Memory B cell (primary cell): Measurements from ENCODE around the gene SCAF11.

Source experiments
- ATAC-seq: fragments of 150-1000 bp; cut with Tn5 transposase; 2 replicates; pipeline ENCODE4 v1.10.0; 2021; ENCODE audit warnings: low read depth, mild to moderate bottlenecking, moderate library complexity
- DNase-seq, 2 donors: peaks; one replicate each; pipeline ENCODE4 v3.0.0; 2022; ENCODE audit warnings: low spot score in 2 of 2
- H3K27ac Mint-ChIP-seq: one replicate; pipeline ENCODE4 v1.8.0; 2022; ENCODE audit warnings: mild to moderate bottlenecking, moderate library complexity, mixed read lengths
- H3K27me3 Mint-ChIP-seq: one replicate; pipeline ENCODE4 v1.8.0; 2022; ENCODE audit warnings: mixed read lengths
- H3K36me3 Mint-ChIP-seq: one replicate; pipeline ENCODE4 v1.8.0; 2022; ENCODE audit warnings: mild to moderate bottlenecking, mixed read lengths
- H3K4me1 Mint-ChIP-seq: one replicate; pipeline ENCODE4 v1.8.0; 2022; ENCODE audit warnings: mixed read lengths
- H3K4me3 Mint-ChIP-seq: one replicate; pipeline ENCODE4 v1.8.0; 2022; ENCODE audit warnings: mild to moderate bottlenecking, moderate library complexity, mixed read lengths
- H3K9me3 Mint-ChIP-seq: one replicate; pipeline ENCODE4 v1.8.0; 2022; ENCODE audit warnings: mixed read lengths

Gene SCAF11

DNA sequence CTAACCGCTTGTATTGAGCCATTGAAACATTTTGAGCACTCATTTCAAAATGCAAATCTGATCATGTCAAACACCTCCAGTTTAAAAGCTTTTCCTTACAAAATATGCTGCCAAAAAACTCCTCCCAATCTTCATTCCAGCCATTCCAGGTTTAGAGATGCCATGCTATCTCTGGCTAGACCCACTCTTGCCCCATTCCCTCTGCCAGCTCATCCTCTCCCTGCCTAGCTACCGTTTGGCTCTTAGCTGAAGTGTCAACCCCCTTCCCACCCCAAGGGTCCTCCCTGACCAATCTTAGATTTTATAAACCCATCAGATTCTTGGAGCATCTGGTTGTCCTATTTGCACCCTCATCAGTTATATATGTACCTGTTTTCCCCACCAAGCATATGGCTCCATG lies 75.0 kb downstream of the SCAF11 start:
- H3K4me3 Mint-ChIP-seq = no peak overlapping the region
- H3K36me3 Mint-ChIP-seq = peaks cover 4% of the 10 kb centered on the region
- no peak for ATAC-seq
- H3K27me3 Mint-ChIP-seq = no peaks in the 10 kb centered on the region
- no peaks in the 10 kb centered on the region for H3K9me3 Mint-ChIP-seq
- no peak for DNase-seq
- H3K4me1 Mint-ChIP-seq = peaks cover 8% of the 10 kb centered on the region
- no peak overlapping the region for H3K27ac Mint-ChIP-seq

GRCh38 chr12:45914090-45914489 lies 76.3 kb downstream of the SCAF11 start:
- ATAC-seq (peak; percentile 44), DNase-seq (no peak)
- Mint-ChIP-seq H3K27me3 (no peaks in the 10 kb centered on the region), H3K9me3 (no peaks in the 10 kb centered on the region), H3K36me3 (peaks cover 4% of the 10 kb centered on the region), H3K27ac (no peak overlapping the region), H3K4me1 (peaks cover 8% of the 10 kb centered on the region), H3K4me3 (no peak overlapping the region)

- no peak overlapping the region for H3K27ac Mint-ChIP-seq
- no peak overlapping the region for H3K4me3 Mint-ChIP-seq
- H3K27me3 Mint-ChIP-seq = no peaks in the 10 kb centered on the region
- peaks cover 4% of the 10 kb centered on the region for H3K36me3 Mint-ChIP-seq
- no peak for ATAC-seq
- DNase-seq = no peak
- no peaks in the 10 kb centered on the region for H3K9me3 Mint-ChIP-seq
- peaks cover 8% of the 10 kb centered on the region for H3K4me1 Mint-ChIP-seq
These were observed 76.7 kb downstream of the SCAF11 start for GRCh38 chr12:45913631-45914030.

DNA sequence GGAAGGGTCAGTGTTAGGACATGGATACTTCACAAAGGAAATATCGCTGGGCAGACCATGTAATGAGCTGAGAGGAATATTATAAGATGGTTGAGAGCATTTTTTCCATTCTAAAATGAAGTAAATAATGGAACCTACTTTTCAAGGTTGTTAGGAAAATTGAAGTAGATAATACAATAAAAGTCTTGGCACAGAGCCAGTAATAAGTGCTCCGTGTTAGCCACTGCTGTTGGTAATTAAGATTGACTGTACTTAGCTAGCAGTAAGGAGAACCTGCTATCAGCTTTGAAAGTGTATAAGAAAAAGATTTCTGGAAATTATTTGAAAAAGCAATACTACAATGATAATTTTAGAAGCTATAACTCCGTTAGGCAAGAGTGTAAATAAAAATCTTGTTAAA lies 77.6 kb downstream of the SCAF11 start:
- Mint-ChIP-seq H3K4me1 (peaks cover 13% of the 10 kb centered on the region), H3K9me3 (no peaks in the 10 kb centered on the region), H3K27me3 (no peaks in the 10 kb centered on the region), H3K4me3 (no peak overlapping the region), H3K36me3 (no peaks in the 10 kb centered on the region), H3K27ac (peak overlapping the region; percentile 73)
- ATAC-seq (no peak), DNase-seq (no peak)

DNA sequence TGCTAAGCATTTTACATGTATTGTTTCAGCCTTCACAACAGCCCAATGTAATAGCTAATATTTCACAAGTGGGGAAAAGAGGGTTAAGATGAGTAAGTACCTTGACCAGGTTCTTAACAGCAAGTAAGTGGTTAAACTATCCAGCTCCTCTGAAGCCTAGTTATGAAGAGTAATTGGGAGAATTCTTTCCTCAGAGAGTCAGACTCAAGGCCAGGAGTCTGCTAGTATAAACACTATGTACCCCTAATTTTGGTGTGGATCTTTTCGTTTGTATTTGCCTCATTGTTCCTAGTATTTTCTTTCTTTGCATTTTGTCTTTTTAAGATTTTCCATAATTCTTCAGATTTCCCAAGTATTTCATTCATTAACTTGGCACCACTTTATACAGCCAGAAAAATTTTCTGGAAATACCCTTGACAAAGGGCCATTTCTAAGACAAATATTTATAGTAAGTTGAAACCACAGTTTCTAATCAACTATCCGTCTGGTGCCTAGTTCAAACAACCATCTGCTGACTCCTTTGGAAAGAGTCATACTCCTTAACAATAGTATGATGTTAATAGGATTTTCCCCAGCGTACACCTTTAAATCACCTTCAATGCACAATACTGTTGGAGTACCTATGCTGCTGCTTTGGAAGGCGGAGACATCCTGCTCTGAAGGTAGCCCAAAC lies 81.2 kb downstream of the SCAF11 start:
- ATAC-seq (no peak), DNase-seq (no peak)
- peaks cover 10% of the 10 kb centered on the region for H3K4me1 Mint-ChIP-seq
- H3K4me3 Mint-ChIP-seq = no peak overlapping the region
- H3K36me3 Mint-ChIP-seq = peaks cover 4% of the 10 kb centered on the region
- no peak overlapping the region for H3K27ac Mint-ChIP-seq
- no peaks in the 10 kb centered on the region for H3K27me3 Mint-ChIP-seq
- H3K9me3 Mint-ChIP-seq = no peaks in the 10 kb centered on the region

GRCh38 chr12:45907955-45908354 lies 82.4 kb downstream of the SCAF11 start:
- Mint-ChIP-seq H3K9me3 (no peaks in the 10 kb centered on the region), H3K27me3 (no peaks in the 10 kb centered on the region), H3K27ac (no peak overlapping the region), H3K36me3 (peaks cover 4% of the 10 kb centered on the region), H3K4me1 (peaks cover 9% of the 10 kb centered on the region), H3K4me3 (no peak overlapping the region)
- ATAC-seq (peak; percentile 99), DNase-seq (peak in 1 of 2 donors; percentile 5)

GRCh38 chr12:45898094-45898493 lies 92.3 kb downstream of the SCAF11 start:
- H3K27ac Mint-ChIP-seq = no peak overlapping the region
- H3K27me3 Mint-ChIP-seq = no peaks in the 10 kb centered on the region
- H3K4me3 Mint-ChIP-seq = no peak overlapping the region
- no peaks in the 10 kb centered on the region for H3K4me1 Mint-ChIP-seq
- DNase-seq (no peak), ATAC-seq (no peak)
- H3K36me3 Mint-ChIP-seq = peaks cover 41% of the 10 kb centered on the region
- H3K9me3 Mint-ChIP-seq = peaks cover 3% of the 10 kb centered on the region

DNA sequence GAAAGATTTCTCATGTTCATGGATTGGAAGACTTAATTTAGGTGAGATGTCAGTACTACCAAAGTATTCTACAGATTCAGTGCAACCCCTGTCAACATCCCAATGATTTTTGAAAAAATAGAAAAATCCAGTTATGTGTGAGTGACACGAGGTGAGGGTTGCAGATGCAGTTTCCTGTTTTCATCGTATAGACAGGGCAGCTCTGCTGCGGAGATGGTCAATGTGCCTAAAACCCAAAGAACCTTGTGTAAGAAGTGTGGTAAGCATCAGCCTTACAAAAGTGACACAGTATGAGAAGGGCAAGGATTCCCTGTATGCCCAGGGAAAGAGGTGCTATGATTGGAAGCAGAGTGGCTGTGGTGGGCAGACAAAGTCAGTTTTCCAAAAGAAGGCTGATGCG lies 94.4 kb downstream of the SCAF11 start:
- Mint-ChIP-seq H3K4me1 (no peaks in the 10 kb centered on the region), H3K4me3 (no peak overlapping the region), H3K27me3 (no peaks in the 10 kb centered on the region), H3K9me3 (peaks cover 3% of the 10 kb centered on the region), H3K36me3 (peaks cover 43% of the 10 kb centered on the region), H3K27ac (no peak overlapping the region)
- ATAC-seq (no peak), DNase-seq (no peak)

DNA sequence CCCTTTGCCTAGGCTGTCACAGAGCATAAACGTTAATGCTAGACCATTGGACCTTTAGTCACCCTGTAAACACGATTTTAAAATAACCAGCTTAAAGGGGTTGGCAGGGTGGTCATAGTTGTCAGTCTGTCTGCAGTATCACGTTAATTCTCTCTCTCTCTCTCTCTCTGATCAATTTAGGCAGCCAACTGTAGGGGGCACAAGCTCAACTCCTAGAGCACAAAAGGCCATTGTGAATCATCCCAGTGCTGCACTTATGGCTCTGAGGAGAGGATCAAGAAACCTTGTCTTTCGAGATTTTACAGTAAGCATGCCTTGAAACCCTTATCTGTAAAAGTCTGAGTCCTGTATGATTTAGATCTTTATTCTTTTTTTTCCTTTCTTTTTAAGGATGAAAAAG lies 97.1 kb downstream of the SCAF11 start:
- no peak for ATAC-seq
- Mint-ChIP-seq H3K27me3 (no peaks in the 10 kb centered on the region), H3K4me1 (no peaks in the 10 kb centered on the region), H3K27ac (no peak overlapping the region), H3K4me3 (no peak overlapping the region), H3K36me3 (peaks cover 32% of the 10 kb centered on the region), H3K9me3 (peaks cover 3% of the 10 kb centered on the region)
- DNase-seq = no peak

DNA sequence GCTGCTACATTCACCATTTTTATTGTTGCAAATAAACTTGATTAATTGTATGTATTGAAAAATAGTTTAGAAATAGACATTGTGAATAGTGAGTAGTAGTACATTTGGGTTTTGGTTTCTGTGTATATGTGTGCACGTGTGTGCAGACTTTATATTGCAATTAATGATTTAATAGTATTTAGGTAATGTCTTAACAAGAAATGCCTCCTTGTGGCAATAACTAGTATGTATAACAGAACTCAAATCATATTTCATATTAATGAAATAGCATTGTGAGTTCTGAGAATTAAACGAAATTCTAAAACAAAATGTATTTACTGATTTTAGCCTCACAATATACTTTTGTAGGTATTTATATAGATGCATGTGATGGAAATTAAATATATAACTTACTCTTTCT lies 100.1 kb downstream of the SCAF11 start:
- Mint-ChIP-seq H3K36me3 (peaks cover 25% of the 10 kb centered on the region), H3K4me1 (no peaks in the 10 kb centered on the region), H3K27me3 (no peaks in the 10 kb centered on the region), H3K4me3 (no peak overlapping the region), H3K9me3 (peaks cover 2% of the 10 kb centered on the region), H3K27ac (no peak overlapping the region)
- ATAC-seq = no peak
- DNase-seq = no peak

GRCh38 chr12:45887544-45887943 lies 102.8 kb downstream of the SCAF11 start:
- Mint-ChIP-seq H3K27ac (no peak overlapping the region), H3K4me1 (no peaks in the 10 kb centered on the region), H3K4me3 (no peak overlapping the region), H3K36me3 (peaks cover 20% of the 10 kb centered on the region), H3K9me3 (no peaks in the 10 kb centered on the region), H3K27me3 (no peaks in the 10 kb centered on the region)
- DNase-seq = no peak
- no peak for ATAC-seq

DNA sequence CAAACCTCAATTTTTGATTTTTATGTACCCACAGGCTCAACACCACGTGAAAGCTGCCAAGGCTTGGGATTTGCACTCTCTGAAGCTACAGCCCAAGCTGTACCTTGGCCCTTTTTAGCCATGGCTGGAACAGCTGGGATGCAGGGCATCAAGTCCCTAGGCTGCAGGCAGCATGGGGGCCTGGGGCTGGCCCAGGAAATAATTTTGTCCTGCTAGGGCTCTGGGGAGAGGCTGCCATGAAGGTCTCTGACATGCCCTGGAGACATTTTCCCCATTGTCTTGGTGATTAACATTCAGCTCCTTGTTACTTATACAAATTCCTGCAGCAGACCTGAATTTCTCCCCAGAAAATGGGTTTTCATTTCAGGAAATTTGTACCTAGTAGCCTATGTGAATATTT lies 103.7 kb downstream of the SCAF11 start:
- Mint-ChIP-seq H3K4me3 (no peak overlapping the region), H3K27ac (no peak overlapping the region), H3K27me3 (no peaks in the 10 kb centered on the region), H3K36me3 (peaks cover 24% of the 10 kb centered on the region), H3K9me3 (no peaks in the 10 kb centered on the region), H3K4me1 (no peaks in the 10 kb centered on the region)
- no peak for ATAC-seq
- DNase-seq = no peak

DNA sequence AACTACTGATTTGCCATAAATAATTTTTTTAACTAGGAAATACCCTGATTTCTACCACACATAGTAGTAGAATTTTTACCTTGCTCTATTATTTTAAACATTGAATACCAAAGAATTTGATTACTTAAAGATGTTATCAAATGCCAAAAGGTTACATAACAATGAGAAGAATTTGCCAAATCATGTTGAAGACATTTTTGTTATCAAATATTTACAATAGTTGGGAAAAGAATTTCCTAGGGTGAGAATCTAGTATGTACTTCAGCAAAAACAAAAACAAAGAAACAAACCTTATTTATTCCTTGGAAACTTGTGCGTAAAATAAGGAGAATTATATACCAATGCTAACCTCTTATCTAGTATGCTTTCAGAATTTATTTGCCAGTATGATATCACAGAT lies 107.2 kb downstream of the SCAF11 start:
- Mint-ChIP-seq H3K9me3 (no peaks in the 10 kb centered on the region), H3K27me3 (no peaks in the 10 kb centered on the region), H3K4me3 (no peak overlapping the region), H3K4me1 (peaks cover 5% of the 10 kb centered on the region), H3K36me3 (peaks cover 37% of the 10 kb centered on the region), H3K27ac (no peak overlapping the region)
- ATAC-seq (no peak), DNase-seq (no peak)

DNA sequence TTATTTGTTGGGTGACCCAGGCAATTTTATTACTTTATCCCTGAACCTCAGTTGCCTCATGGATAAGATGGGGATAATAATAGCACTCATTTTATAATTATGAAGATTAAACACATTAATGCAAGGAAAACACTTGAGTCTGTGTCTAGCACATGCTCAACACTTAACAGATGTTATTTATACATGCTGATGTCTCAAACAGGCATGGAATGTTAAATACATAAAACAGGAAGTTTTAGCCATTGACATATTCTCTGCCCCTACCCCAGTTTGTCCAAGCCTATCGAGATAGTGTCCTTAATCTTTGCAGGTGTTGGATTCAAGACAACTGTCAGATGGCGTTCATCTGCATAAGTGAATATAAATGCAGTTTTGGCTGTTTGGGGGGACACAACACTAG lies 109.8 kb downstream of the SCAF11 start:
- DNase-seq (no peak), ATAC-seq (no peak)
- Mint-ChIP-seq H3K27me3 (no peaks in the 10 kb centered on the region), H3K9me3 (no peaks in the 10 kb centered on the region), H3K4me1 (peaks cover 6% of the 10 kb centered on the region), H3K4me3 (no peak overlapping the region), H3K36me3 (peaks cover 40% of the 10 kb centered on the region), H3K27ac (no peak overlapping the region)

DNA sequence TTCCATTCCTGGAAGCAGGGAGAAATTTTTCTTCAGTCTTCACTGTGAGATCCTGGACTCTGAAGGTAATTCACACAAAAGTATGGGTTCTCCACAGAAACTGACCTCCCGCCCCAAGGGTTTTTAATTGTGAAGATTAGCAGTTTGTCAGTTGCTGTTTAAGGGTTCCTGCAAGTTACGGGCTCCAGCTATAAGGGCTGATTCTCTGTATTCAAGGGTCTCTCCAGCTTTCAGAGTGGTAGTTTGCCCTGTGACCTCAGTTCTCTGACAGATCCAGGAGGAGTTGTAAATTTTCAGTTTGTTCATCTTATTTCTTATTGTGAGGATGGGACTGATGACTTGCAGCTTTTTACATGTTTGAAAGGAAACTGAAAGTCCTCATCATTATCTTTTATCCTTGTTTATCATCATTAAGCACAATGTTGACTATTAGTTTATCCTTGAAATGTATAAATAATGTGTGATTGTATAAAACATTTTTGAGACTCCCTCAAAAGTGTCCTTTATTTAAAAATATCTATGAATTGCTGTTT lies 110.9 kb downstream of the SCAF11 start:
- Mint-ChIP-seq H3K4me1 (peaks cover 6% of the 10 kb centered on the region), H3K4me3 (no peak overlapping the region), H3K9me3 (peaks cover 2% of the 10 kb centered on the region), H3K27ac (no peak overlapping the region), H3K27me3 (no peaks in the 10 kb centered on the region), H3K36me3 (peaks cover 39% of the 10 kb centered on the region)
- ATAC-seq (no peak), DNase-seq (no peak)
